Measurements from ENCODE around the gene NDUFA13. TPM values are rescaled to one million over a fixed set of nuclear protein-coding genes. Genes with fewer than 3 reads are reported as not detected.

Gene NDUFA13
- total RNA-seq, 1 donor from 2014 or later: 394 TPM

- Mint-ChIP-seq H3K36me3 (ENCODE audit: unreplicated experiment) (no peaks in the 10 kb centered on the region), H3K9me3 (ENCODE audit: unreplicated experiment) (peaks cover 11% of the 10 kb centered on the region), H3K4me1 (ENCODE audit: low read depth, unreplicated experiment) (peaks cover 19% of the 10 kb centered on the region), H3K27ac (ENCODE audit: unreplicated experiment) (peak overlapping the region; percentile 49), H3K27me3 (ENCODE audit: unreplicated experiment) (peaks cover 19% of the 10 kb centered on the region), H3K4me3 (ENCODE audit: unreplicated experiment) (peak overlapping the region; percentile 43)
- TF ChIP-seq CTCF (IDR thresholded peaks at IDR 0.05; ENCODE audit: partially characterized antibody, unreplicated experiment): no peak
- DNase-seq: no peak
These were observed 14.9 kb downstream of the NDUFA13 start for GRCh38 chr19:19530889-19531288.

- H3K4me3 Mint-ChIP-seq (ENCODE audit: unreplicated experiment): no peak overlapping the region
- H3K27ac Mint-ChIP-seq (ENCODE audit: unreplicated experiment): peak overlapping the region; percentile 44
- no peaks in the 10 kb centered on the region for H3K36me3 Mint-ChIP-seq (ENCODE audit: unreplicated experiment)
- peak; percentile 97 for TF ChIP-seq CTCF (IDR thresholded peaks at IDR 0.05; ENCODE audit: partially characterized antibody, unreplicated experiment)
- H3K27me3 Mint-ChIP-seq (ENCODE audit: unreplicated experiment): peaks cover 24% of the 10 kb centered on the region
- peaks cover 17% of the 10 kb centered on the region for H3K4me1 Mint-ChIP-seq (ENCODE audit: low read depth, unreplicated experiment)
- peaks cover 11% of the 10 kb centered on the region for H3K9me3 Mint-ChIP-seq (ENCODE audit: unreplicated experiment)
- peak; percentile 89 for DNase-seq
These were observed 16.2 kb downstream of the NDUFA13 start for GRCh38 chr19:19531951-19532805.

GRCh38 chr19:19532806-19533701, 17.0 kb downstream of the NDUFA13 start:
- no peak for TF ChIP-seq CTCF (IDR thresholded peaks at IDR 0.05; ENCODE audit: partially characterized antibody, unreplicated experiment)

GRCh38 chr19:19533841-19534240, 17.8 kb downstream of the NDUFA13 start:
- Mint-ChIP-seq H3K27me3 (ENCODE audit: unreplicated experiment) (peaks cover 30% of the 10 kb centered on the region), H3K9me3 (ENCODE audit: unreplicated experiment) (peaks cover 13% of the 10 kb centered on the region), H3K4me3 (ENCODE audit: unreplicated experiment) (peak overlapping the region; percentile 1), H3K36me3 (ENCODE audit: unreplicated experiment) (no peaks in the 10 kb centered on the region), H3K4me1 (ENCODE audit: low read depth, unreplicated experiment) (peaks cover 21% of the 10 kb centered on the region), H3K27ac (ENCODE audit: unreplicated experiment) (peak overlapping the region; percentile 42)
- no peak for TF ChIP-seq CTCF (IDR thresholded peaks at IDR 0.05; ENCODE audit: partially characterized antibody, unreplicated experiment)
- no peak for DNase-seq

More at GRCh38 chr19:19532806-19533701, 17.0 kb downstream of the NDUFA13 start:
- Mint-ChIP-seq H3K36me3 (ENCODE audit: unreplicated experiment) (no peaks in the 10 kb centered on the region), H3K27ac (ENCODE audit: unreplicated experiment) (no peak overlapping the region), H3K27me3 (ENCODE audit: unreplicated experiment) (peaks cover 27% of the 10 kb centered on the region), H3K9me3 (ENCODE audit: unreplicated experiment) (peaks cover 11% of the 10 kb centered on the region), H3K4me1 (ENCODE audit: low read depth, unreplicated experiment) (peaks cover 17% of the 10 kb centered on the region), H3K4me3 (ENCODE audit: unreplicated experiment) (peak overlapping the region; percentile 1)
- DNase-seq: no peak

Data from glutamatergic neuron (in vitro differentiated cells).